HCT116 (cell line): ENCODE measurements around the gene C6orf62.

ENCODE experiments used
- EZH2 ChIP-seq: fragments of 200-600 bp; sonication (generic); IDR thresholded peaks from 2 replicates; pipeline ENCODE4 v1.6.1; 2017; ENCODE audit warnings: antibody characterized with exemption, mixed run types
- POLR2AphosphoS5 ChIP-seq: IDR thresholded peaks from 2 replicates; pipeline ENCODE4 v1.6.1; 2011; ENCODE audit warnings: mild to moderate bottlenecking, low read depth, low read length, moderate library complexity
- TF ChIP-seq, protein P1 (sequence below), 3 experiments: fragments of 200-600 bp in 1 of 3; sonication (generic) in 1 of 3; IDR thresholded peaks in 2 of 3; conservative IDR thresholded peaks in 1 of 3; 2 replicates each; pipeline ENCODE4 v1.5.1; 2012 to 2017; ENCODE audit warnings: low read depth in 2 of 3, low read length in 2 of 3, antibody characterized with exemption in 1 of 3, borderline replicate concordance in 1 of 3, control low read depth in 1 of 3, mild to moderate bottlenecking in 1 of 3, mixed read lengths in 1 of 3, mixed run types in 1 of 3, moderate library complexity in 1 of 3; ENCODE audit not compliant: insufficient read depth in 1 of 3

DNA sequence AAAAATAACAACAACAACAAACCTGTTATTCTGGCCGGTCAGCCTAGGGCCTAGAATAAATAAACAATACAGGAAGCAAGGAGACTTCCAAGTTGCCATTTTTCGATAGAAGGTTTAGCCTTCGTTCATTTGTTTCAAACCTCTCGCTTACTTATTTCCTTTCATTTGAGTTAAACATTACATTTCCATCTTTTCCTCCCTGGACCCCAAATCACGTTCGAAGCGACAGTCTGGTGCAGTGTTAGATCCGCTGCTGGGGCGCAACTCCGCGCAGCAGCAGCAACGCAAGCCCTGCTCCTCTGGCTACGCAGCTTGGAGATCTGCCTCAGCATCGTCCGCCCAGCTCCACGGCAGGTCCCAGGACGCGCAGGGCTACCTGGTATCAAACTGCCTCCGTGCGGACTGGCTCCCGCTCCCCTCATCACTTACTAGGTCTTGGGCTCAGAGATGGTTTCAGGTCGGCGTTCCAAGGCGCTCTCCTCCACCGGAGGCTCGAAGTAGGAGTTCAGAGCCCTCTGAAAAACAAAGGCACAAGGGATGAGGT, 52.8 kb downstream of the C6orf62 start:
- TF ChIP-seq POLR2AphosphoS5 (no peak), EZH2 (no peak)
- TF ChIP-seq, protein P1, sequence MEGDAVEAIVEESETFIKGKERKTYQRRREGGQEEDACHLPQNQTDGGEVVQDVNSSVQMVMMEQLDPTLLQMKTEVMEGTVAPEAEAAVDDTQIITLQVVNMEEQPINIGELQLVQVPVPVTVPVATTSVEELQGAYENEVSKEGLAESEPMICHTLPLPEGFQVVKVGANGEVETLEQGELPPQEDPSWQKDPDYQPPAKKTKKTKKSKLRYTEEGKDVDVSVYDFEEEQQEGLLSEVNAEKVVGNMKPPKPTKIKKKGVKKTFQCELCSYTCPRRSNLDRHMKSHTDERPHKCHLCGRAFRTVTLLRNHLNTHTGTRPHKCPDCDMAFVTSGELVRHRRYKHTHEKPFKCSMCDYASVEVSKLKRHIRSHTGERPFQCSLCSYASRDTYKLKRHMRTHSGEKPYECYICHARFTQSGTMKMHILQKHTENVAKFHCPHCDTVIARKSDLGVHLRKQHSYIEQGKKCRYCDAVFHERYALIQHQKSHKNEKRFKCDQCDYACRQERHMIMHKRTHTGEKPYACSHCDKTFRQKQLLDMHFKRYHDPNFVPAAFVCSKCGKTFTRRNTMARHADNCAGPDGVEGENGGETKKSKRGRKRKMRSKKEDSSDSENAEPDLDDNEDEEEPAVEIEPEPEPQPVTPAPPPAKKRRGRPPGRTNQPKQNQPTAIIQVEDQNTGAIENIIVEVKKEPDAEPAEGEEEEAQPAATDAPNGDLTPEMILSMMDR (IDR thresholded peaks at IDR 0.05 in 2 of 3, conservative IDR thresholded peaks at IDR 0.05 in 1 of 3; ENCODE audit: borderline replicate concordance in 1 of 3, insufficient read depth in 1 of 3, low read depth in 2 of 3, low read length in 2 of 3) = no peak
